Stimulated activated CD4-positive, alpha-beta T cell treated with anti-CD3 and anti-CD28 coated beads, Interleukin-15, amount 100 ng/mL, for 48 hours (primary cell): ENCODE measurements around the gene FBXL17.

Experiments
- DNase-seq, 2 donors: peaks; one replicate each; pipeline ENCODE4 v3.0.0-alpha.2; 2020; ENCODE audit warnings: low read depth in 2 of 2

Gene FBXL17

DNA sequence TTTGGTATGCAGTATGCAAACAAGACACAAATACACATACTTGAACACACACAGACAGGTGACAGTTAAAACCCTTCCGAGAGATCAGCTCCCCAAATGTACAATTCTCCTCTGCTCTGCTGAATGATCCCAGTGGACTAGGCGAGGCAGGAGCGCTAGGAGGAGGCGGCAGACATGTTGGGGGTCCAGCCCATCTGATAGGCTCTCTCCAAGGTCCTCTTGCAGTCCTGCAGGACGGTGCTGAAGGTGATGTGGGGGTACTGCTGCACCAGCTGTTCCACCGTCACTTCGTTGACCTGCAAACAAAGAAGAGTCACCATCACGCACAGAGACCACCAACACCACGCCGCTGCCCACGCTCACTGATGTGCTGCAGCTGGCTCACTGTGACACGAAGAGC, 520.3 kb downstream of the FBXL17 start:
- DNase-seq, result no peak

DNA sequence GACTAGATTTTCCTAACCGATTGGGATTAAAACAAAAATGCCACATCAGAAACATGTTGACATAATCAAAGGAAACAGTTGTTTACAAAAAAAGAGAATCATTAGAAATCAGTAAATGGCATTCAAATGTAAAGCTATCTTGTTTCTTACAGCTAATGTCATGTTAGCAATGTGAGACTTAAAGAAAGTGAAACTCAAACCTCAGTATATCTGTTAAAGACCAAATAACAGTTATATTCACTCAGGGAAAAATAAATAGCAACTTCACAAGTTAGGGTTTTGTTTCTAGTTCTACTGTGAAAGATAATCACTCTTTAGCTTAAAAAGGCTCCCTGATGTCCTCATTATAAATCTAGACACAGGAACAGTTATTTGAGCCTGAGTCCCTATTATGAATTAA, 521.9 kb downstream of the FBXL17 start:
- no peak for DNase-seq

DNA sequence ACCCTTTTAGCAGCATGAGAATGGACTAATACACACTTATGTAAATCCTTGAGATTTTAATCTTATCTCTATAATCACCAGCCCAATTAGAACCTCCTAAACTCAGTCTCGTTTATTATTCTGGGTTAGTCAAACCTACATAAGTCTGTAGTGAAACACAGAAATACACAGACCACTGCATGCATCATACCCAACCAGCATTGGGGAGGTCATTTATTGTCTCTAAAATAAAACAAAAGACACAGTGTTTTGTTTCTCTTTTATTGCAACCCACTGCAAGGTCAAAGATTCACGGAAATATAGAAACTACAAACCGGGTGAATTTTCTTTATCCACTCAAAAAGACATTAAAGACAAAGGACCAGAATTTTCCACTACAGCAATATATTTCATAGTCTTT, 523.1 kb downstream of the FBXL17 start:
- DNase-seq, result no peak

DNA sequence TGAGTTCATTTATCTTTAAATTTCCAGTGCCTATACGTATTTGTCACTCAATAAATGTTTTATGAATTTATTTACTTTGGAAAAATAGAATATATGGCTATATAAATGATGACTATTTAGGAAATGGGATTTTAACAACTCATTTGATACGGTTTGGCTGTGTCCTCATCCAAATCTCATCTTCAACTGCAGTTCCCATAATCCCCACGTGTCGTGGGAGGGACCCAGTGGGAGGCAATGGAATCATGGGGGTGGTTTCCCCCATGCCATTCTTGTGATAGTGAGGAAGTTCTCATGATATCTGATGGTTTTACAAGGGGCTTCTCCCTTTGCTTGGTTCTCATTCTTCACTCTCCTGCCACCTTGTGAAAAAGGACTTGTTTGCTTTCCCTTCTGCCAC, 523.6 kb downstream of the FBXL17 start:
- DNase-seq, result no peak

DNA sequence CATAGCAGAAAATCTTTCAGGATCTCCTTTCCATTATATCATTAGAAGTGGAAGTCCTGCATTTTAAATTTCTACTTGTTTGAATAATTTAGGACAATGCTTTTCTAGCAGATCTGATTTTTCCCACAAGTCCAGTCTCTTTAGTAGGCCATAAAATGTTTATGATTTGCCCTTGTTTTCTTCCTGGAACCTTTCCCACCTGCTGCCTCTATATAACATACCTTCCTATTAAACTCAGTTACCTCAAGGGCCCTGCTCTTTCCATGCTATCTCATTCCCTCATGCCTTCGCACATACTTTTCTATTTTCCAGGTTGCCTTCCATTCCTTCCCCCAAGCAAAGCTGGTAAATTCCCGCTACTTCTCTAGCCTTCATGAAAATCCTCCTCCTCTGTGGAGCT, 524.1 kb downstream of the FBXL17 start:
- DNase-seq, result no peak

DNA sequence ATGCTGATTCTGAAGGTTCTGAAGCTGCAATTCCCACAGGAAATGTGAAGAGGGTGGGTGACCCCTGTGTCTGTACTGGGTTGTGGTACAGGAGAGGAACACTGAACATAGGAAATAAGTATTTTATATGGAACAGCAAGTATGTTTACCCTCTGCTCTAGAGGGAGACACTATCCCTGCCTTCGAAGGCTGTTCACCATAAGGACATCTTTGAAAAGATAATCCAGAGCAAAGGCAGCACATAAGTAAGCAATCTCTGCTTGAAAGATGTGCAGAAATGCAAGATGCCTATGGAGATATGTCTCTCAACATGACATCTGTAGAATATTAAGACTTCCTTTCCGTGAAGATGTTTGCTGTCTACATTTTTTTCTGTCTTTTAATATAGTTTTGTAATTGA, 526.7 kb downstream of the FBXL17 start:
- DNase-seq, result no peak

DNA sequence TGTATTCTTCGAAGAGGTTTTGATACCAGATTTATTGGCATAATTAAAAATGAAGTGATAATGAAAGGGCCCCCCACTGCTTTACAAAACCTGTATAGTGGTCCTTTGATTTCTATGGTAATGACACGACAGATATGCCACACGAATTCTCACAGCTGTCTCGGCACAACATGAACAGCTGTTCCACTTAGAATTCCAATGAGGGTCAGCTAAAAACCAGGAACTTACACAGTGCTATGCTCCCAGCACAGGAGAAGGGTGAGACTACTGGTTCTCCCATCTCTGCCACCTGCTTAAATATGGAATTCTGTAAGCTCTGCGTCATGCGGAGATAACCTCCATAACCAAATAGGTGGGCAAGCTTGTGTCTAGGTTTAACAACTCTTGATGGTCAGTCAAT, 528.2 kb downstream of the FBXL17 start:
- no peak for DNase-seq

DNA sequence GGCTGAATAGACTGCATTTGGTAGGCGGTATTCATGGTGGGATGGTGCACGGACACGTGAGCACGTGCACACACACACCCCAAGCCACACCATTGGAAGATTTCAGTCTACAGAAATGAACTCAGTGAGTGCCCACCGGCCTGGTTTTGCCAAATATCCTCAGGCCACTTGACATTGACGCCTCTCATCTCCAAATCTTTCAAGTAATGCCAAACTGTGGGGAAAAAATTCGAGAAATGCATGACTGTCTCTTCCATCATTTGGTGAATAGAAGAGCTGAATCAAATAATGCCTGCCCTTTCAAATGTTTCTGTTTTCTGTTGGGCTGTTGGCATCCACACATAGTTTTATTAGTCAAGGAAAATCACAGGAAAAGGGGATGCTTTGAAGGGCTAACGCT, 528.9 kb downstream of the FBXL17 start:
- no peak for DNase-seq

DNA sequence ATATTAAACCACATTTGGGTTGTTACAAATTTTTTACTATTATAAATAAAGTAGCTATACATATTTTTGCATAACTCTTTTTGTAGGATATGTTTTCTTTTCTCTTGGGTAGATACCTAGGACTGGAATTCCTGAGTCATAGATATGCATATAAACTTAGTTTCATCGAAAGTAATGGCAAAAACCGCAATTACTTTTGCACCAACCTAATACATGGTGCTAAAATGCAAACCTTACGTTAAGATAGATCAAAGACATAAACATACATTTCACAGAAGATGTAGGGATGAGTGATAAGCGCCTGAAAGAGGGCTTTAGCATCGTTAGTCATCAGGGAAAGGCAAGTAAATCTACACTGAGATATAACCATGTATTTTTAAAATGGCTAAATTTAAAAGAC, 532.8 kb downstream of the FBXL17 start:
- no peak for DNase-seq

DNA sequence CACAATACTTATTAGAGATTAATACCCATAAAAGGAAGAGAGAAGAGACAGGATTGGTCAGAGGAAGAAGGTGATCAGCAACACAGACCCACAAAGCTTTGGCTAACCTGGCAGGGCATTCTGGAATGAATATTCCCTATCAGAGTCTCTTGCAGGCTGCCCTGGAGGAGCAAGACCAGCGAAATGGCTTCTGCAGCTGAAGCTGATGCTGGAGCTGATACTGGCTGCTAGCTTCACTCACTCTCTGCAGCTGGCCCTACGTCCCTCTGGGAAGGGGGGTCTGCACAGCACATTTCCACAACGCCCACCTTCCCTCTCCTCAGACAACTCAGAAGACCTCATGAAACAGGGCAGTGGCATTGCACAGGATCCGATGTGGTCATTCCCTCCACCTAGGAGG, 541.3 kb downstream of the FBXL17 start:
- no peak for DNase-seq

DNA sequence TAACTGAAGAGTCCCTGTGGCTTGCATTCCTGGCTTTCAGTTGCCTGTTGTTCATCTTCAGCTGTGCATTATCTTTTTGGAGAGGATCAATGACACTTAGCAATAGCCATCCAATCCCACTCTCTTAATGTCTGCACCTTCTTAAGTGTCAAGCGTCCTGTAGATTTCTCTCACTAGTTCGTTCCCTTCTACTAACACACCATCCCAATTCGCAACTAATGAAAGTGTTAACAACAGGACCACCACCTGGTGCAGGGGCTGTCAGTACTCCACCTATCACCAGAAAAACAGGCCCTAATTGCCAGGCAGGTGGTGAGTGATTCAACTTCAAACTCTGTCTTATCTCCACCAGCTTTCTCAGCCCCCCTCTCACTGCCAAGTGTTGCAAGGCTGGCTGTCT, 541.7 kb downstream of the FBXL17 start:
- DNase-seq, result no peak

DNA sequence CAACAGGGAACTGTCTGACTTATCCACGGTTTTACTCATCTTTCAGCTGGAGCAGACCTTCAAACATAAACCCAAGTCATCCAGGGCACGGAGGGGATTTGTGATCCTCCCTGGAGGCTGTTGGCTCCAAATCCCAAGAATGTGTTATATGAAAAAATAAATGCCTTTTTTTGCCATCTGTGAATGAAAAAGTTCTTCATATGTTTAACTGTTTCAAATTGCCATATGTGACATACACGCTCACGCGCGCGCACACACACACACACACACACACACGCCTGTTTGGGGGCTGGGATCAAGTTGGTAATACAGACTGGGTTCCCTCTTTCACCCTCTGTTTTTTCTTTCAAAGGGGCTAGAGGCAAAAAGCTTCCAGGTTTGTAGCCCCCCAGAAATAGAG, 546.8 kb downstream of the FBXL17 start:
- DNase-seq, result no peak

DNA sequence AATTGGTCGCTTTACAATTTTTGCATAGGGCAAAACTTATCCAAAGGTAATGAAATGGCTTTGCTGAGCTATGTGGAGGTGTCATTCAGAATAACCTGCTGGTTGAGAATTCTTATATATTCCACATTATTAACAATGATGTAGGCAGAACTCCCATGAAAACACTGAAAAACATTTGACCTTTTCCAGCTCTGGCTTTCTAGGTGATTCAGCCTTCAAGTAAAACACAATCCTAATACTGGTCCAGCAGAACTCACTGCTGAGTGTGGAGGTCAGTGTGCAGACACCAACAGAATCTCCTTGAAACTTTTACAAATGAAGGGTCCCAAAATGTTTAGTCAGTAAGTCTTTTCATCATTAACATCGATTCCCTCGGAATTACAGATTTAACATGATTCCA, 549.2 kb downstream of the FBXL17 start:
- DNase-seq, result no peak

DNA sequence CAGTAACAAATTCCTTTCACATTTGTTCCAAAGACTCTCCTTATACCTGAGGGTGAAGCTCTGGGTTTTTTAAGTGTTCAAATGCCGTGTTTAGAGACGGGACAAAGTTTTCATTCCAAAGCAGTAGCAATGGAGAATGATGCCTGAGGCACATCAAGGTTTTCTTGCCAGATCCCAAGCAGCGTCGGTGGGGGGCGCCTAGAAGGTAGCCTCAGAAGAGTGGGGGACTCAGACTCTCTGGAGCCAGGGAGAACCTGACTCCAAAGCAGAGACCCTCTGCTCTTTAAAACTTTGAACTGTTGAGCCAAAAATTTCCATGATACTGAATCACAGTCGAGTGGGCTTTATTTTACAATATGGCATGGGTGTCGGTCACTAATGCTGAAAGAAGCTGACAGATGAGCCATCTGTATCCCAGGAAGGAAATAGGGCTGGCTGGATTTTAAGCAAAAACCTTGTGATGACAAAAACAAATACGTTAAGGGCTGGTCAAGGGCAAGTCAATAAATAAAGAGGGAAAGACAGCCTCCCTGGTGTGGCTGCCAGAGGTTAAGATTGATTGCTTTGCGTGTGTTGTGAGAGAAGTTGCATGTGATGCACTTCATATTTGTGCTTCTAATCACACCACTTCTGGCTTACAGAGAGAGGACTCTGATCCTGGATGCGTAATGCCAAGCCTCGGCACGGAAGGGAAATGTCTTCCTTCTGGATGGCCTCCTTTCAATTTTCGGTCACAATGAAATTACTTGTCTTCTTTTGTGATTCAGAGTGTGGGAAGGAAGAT, 550.1 kb downstream of the FBXL17 start:
- no peak for DNase-seq

DNA sequence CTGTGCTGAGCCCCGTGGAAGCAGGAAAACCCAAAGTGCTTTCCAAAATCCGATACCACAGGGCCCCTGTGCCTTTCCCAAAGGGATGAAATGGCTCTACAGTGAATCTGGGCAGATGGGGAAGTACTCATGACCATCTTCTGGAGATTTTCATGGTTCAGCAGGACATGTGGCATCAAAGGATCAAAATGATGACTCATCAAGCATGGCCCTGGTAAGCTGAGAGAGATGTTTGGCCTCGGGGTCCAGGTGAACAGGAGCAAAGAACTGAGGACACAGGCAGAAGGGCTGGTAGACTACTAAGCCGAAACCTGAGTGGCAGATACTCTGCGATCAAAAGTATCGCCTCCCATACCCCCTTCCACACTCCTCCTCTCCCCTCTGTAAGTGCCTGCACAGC, 551.1 kb downstream of the FBXL17 start:
- no peak for DNase-seq

DNA sequence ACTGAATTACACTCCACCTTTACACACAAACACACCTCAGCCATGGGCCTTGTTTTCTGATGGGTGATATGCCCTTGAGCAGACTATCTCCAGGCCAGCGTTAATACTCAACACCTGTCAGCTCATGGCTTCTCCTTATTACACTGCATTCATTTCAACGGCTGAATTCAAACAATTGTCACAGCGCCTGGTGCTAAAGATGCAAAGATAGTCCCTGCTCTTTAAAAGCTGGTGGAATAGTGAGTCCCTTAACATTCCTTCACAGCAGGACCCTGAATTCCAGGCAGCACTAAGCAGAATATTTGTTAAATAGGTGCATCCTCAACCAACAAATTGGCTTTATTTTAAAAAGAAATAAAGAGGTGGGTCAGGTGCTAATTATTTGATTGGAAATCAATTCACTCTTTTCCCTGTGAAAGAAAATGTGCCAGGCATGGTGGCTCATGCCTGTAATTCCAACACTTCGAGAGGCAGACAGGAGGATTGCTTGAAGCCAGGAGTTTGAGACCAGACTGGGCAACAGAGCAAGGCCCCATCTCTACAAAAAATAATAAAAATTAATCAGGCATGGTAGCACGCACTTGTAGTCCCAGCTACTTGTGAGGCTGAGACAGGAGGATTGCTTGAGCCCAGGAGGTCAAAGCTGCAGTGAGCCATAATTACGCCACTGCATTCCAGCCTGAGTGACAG, 555.4 kb downstream of the FBXL17 start:
- DNase-seq, result no peak

DNA sequence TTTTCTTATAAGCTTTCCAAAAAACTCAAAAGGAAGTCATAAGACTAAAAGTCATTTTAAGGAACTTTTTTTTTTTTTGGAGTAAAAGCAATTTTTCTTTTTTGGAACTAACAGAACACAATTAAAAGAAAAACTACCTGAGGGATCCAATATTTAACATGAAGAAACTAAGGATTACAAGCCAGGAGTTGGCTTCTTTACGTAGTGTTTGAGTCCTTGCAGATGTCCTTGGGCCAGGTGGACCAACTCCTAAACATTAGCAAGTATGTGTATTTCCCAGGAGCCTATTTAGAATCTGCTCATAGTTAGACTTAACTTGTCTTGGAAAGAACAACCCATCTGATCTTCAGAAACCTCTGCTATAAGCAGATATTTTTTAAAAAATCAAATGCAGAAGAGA, 557.1 kb downstream of the FBXL17 start:
- no peak for DNase-seq

DNA sequence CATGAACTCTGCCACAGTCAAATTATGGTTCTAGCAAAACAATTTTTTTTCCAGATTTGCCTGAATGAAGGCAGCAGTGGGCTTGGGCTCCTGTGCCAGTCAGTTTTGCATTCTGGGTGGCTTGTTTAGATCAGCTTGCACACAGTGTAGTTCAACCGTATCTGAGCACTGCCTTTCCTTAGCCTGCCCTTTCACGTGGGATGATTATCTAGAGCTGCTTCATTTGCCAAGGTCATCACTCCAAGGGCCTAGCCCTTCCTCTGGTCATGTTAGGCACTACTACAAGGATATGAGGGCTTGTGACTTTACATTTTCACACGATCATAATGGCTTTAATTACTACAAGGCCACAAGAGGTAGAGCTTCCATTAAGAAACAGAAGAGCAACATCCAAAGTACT, 560.6 kb downstream of the FBXL17 start:
- DNase-seq, result no peak

DNA sequence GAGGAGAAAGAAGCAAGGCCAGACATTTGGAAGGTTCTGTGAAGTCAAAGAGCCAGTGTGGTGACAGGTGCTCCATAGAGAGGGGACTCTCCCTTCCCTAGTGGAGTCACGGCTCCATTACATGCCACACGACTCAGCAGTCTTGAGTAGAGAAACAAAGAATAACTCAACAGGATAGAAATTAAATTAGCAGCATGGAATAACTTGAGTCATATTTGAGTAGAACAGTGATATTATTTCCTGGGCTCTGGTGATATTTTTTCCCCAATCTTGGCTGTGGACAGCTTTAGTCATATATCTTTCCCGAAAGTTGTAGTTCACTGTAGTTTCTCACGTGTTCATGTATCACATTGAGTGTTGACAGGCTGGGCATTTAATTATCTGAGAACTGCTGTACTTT, 561.5 kb downstream of the FBXL17 start:
- DNase-seq, result no peak

DNA sequence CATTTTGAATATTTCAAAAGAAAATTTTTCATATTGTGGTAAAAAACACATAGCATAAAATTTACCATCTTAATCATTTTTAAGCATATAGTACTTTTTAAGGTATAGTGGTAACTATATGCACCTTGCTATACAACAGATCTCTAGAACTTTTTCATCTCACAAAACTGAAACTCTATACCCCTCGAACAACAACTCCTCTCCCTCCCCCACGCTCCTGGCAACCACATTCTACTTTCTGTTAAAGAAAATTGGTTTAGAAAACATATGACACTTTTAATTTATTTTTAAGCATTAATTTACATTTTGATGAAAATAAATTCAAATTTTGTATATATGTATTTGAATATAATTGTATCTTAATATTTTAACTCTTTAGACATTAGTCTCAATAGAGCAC, 563.9 kb downstream of the FBXL17 start:
- no peak for DNase-seq

DNA sequence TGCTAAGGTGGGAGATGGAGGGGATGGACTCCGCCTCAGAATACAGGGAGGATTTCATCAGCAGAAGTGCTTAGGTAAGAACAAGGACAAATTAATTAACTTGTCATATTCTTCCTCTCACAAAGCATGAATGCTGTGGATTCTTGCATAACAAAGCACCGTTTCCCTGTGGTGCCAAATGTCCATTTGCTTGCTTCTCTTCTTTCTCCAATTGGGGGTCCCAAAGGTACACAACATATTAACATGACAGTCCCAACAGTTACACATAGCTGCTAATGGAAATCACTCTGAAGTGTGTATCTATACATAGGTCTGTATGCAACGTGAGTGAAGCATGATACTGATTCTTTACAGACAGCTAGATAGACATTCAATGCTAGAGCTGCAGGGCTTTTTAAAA, 564.5 kb downstream of the FBXL17 start:
- DNase-seq, result no peak

DNA sequence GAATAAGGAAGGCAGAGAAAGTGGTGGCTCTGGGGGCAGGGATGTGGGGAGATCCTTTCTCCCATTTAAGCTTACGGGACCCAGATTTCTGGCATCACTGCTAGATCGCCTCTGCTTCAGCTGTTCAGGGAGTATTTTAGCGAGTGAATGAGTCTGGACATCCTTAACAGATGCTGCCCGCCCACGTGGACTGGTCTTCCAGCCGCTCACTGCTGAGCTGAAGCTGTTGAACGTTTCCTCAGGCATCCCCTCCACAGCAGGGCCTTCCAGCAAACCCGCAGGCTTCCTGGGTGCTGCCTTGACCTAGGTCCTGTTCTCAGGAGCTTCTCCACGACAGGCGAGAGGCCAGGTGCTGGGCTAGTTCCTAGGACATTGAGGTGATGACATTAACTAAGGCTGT, 566.8 kb downstream of the FBXL17 start:
- DNase-seq, result no peak

DNA sequence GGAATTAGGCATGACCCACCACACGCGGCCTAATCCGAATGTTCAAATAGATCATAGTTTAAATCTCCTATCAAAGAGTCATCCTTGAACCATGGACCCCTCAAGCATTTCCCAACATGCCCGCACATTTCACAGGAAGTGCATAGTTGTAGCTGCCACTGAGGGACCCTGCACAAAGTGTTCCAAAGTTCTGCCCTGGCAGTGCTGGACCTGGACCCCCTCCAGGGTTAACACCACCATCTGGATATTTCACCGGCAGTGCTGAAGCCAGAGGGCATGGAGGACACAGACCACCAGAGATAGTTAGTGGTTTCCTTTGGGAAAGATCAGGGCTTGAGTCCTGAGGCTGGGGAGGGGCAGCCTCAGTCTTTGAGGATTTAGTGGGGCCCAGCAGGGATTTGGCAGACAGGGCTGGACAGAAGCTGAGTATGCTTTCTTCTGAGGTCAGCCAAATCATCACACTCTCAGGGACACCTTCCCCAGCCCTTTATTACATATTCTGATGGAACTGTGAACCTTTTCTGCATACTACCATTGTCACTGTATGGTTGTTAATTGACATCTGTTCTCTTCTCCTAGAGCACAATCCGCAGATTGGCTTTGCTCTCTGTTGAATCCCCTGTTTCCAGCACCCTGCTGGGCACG, 567.6 kb downstream of the FBXL17 start:
- no peak for DNase-seq
